Fibroblast of skin of scalp (primary cell): Measurements from ENCODE around the gene TSPAN18.

Experiments
- DNase-seq: peaks from one replicate; pipeline ENCODE4 v3.0.0-alpha.2; 2013

The TSPAN18 gene

DNA sequence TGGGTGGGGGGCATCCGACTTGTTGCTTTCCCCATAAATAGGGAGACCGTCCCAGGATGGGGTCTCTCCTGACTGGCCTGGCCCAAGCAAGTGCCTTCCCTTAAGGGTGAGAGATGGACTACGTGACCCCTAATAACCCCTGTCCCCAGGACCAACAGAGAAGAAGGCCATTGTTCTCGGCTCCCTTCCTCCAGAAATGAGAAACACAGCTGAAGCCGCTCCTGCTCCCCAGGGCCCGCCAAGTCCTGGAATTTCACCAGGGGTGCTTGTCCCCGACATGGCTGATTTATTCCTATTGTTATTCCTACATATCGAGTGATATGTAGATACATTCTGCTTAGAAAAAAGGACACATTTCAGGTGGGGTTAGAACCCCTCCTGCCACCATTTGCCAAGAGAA lies 123.2 kb downstream of the TSPAN18 start:
- DNase-seq = no peak

DNA sequence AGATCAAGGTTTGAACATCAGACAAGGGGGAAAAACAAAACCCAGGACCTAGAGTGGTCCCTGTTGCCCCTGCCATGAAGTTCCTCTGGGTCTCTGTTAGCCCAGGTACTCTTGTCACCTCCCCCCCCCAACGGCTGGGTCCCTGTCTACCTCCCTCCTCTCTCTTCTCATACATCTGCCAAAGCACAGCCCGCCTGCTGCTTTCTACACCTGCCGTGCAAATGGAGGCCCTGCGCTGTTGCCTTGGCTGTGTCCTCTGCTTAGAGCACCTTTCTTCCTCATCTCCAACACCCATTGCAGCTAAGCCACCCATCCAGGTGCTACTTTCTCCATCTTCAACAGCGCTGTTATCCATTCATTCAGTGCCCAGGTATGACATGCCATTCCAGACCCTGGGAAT lies 124.7 kb downstream of the TSPAN18 start:
- DNase-seq = no peak

DNA sequence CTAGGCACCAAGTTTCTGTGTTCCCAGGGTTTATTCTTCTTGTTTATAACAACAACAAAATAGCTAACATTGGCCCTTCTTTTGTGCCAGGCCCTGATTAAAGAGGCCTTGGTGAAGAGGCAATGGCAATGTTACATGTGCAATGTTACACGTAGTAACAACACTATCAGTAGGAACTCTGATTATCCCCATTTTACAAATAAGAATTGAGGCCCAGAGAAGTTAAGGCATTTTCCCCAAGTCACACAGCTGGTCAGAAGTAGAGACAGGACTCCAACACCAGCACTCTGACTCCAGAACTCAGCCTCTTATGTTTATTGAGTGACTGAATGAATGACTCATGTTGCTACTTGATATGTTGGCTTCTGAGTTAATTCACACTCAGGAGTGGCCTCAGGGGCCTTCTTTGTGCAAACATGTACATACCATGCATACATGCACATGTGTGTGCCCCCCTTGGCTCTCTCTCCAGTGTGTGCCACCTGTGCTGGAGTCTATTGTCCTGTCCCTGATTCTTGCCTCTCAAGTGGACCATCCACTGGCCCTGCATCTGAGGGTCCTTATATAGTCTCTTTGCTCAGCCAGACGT lies 125.5 kb downstream of the TSPAN18 start:
- DNase-seq = no peak

DNA sequence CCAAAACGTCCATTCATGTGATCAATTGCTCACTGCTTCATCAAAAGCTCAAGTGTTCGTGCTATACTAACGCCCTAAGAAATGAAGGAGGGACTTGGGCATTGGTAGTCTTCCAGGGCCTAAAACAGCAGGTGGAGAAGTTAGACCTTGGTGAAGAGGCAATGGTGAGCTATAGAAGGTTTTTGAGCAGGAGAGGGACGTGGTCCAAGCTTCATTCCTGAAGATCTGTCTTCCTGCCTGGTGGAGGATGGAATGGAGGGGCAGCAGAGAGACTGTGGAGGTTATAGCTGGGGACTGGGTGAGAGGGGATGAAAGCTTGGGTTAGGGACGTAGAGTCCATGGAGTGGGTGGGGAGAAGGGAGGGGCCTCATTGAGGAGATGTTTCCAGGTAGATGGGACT lies 126.2 kb downstream of the TSPAN18 start:
- no peak for DNase-seq

DNA sequence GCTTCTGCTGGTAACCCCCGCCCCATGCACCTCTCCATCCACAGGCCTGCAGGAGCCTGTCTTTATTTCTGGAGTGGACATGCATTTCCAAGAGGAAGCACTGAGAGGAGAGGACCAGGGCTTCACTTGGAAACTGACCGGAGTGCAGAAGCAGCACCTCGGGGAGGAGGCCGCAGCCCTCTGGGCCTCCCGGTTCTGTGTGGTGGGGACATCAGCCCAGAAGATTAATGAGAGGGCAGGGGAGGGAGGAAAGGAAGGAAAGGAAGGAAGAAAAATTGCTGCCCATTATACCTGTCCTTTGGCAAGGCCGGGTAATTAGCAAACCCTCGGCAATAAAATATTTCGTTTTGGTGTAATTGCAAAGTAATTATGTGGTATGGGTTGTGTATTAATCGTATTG lies 126.9 kb downstream of the TSPAN18 start:
- no peak for DNase-seq

DNA sequence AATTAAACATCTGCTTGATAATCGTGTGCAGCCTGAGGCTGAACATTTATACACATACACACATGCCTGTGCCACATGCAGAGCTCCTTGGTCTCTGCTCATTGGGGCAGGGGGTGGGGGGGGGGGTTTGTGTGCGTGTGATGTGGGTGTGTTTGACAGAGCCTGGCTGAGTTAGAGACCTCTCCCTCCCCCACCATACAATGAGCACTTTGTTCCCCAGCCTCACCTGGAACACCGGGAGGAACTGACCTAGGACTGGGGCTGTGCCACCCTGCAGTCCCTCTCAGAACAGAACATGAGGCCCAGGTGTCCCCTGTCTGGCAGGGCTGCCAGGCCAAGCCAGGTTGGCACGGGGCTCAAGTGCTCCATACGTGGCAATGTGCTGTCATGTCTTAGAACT lies 127.3 kb downstream of the TSPAN18 start:
- no peak for DNase-seq

DNA sequence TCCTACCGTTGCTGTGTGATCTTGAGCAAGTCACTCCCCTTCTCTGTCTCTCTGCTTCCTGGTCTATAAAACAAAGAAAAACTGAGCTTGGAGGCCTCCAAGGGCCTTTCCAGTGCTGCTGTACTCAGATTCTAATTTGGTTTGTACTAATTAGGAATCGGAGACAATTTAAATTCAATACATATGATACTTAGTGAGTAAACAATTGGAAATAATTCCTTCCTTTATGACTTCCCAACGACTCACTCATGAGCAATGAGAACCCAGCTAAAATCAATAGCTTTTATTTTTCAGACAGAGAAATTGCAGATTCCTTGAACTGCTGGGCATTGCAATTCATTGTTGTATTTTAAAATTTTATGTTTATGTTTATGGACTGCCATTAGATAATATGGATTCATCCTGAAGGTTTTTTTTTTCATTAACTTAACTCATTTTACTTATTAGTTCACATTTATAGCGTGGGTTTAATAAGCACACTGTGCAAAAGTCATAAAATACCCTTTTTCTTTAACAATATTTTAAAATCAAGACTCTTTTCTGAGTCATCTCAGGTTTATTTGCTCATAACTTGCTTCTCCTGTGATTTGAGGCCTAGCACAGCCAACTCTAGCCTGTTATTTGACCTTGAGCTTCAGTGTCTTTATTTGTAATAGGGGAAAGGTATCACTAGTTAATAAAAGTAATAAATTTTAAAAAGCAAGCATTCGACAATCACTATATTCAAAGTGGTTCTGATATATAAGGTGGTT lies 128.2 kb downstream of the TSPAN18 start:
- DNase-seq = no peak

DNA sequence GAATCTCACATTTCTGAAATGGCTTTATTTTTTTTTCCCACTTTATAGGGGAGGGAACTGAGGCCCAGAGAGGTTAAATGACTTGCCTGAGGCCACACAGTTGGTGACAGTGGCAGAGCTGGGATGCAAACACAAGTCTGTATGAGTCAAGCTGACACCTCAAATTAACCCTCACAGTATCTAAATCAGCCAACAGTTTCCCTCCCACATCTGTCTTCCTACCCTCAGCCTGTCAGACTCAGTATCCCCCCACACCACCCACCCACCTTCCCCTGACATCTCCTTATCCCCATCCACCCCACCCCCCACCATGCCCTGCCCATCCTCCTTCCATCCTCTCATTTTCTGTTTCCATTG lies 128.7 kb downstream of the TSPAN18 start:
- DNase-seq = no peak

DNA sequence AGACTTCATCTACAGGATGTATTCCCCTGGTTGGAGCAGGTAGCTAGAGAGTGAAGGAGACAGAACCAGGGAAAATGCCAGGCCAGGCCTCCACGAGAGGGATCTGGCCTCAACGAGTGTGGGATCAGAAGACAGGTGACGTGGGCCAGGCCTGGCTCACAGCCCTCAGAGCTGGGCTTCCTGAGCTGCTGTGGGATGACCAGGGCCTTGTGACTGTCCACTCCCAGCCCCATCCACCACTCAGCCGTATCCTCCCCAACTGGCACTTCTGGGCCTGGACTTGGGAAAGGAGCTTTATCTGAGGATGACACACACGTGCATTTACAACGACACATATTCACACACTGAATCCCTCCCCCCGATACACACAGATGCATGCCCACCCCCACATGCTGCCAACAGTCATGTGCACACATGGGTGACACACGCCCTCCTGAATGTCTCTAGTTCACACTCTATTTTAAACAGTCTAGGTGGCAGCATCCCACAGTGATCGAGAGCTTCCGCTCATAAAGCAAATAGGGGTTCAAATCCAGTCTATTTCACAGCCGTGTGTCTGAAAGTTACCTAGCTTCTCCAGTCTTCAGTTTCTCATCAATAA lies 130.8 kb downstream of the TSPAN18 start:
- DNase-seq = no peak

DNA sequence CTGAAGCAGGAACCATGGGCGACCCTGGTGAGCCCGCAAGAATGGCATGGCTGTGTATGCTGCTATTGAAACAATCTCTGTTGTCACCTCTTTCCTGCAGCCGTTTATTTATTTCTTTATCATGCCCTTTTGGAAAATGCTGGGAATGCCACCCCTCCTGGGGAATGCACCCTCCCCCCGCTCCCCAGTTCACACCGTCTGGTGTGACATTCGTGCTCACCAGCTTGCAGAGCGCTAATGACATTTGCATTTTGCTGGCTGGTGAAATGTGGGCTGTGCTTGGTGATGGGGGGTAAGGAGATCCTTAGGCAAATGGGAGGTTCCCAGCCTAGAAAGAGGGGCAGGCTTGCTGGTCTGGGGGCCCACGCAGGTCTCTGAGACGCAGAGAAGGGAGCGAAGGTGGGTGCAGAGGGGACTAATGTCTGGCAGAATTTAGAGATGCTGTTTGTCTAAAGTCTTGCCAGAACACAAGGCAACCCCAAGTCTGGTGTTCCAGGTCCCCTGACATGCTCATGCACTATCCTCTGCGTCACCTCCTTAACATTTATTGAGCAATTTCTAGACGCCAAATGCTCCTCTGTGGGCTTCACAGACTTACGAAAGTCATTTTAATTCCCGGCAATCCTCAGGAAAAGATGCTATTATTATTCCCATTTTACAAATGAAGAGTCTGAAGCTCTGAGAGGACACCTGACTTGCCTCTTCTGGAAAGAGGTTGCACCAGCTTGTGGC lies 132.2 kb downstream of the TSPAN18 start:
- peak; percentile 46 for DNase-seq

DNA sequence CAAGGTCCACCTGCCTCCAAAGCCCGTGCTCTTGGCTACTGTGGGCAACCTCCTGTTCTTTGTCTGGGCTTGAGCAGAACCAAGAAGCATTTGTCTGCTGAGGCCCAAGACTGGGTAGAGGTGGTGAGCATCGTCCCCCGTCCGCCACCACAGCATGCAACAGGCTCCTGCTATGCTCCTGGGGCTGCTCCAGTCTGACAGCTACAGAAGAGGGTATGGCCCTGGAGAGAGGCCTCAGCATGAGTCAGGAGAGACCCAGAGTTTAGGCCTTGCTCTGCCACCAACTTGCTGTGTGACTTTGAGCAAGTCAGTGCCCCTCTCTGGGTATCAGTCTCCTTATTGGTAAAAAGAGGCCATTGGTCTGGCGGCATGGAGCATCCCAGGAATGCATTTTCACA lies 132.8 kb downstream of the TSPAN18 start:
- no peak for DNase-seq

DNA sequence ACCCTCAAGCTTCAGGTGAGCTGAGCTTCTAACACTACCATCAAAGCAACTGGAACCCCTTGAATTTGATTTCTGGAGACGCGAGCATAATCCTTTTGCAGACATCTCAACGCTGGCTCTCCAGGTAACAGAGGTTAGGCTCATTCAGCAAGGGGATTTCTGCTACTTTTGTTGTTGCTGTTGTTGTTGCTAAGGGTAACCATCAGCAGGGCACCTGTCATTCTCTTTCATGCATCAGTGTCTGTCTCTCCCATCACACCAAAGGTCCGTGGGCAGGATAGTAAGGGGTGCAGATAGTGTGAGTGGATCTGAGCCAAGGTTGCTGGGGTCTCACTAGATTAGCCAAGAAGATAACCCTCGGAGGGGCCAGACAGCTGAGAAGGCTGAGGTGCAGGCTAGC lies 133.6 kb downstream of the TSPAN18 start:
- DNase-seq = no peak

DNA sequence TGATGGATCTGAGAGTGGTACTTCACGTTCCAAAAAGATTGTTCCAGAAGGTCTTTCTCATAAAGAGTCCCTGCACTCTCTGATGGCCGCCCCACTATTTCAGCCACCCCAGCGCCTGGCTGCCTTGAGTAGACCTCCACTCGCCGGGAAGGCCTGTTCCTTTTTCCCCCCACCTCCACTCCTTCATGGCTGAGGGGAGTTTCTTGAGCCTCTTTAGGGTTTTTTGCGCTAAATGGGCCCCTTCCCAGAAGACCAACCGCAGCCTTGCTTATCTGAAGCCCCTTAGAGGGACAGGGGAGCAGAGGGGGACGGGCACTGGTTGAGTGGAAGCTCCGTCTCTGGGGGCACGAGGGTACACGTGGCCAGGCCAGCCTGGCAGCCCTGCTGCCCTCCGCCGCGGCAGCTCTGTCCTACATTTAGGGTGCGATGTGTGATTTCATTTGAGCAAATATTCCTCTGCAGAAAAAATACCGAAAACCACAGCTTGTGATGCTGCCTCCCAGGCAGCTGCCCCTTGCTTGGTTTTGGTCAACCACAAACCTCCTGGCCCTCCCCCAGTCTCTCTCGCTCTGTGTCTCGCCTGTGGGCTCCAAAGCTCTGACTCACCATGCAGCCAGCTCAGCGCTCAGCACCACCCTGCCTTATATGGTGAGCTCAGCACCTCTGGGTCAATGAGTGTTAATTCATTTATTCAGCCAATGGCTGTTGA lies 135.2 kb downstream of the TSPAN18 start:
- peak; percentile 100 for DNase-seq

DNA sequence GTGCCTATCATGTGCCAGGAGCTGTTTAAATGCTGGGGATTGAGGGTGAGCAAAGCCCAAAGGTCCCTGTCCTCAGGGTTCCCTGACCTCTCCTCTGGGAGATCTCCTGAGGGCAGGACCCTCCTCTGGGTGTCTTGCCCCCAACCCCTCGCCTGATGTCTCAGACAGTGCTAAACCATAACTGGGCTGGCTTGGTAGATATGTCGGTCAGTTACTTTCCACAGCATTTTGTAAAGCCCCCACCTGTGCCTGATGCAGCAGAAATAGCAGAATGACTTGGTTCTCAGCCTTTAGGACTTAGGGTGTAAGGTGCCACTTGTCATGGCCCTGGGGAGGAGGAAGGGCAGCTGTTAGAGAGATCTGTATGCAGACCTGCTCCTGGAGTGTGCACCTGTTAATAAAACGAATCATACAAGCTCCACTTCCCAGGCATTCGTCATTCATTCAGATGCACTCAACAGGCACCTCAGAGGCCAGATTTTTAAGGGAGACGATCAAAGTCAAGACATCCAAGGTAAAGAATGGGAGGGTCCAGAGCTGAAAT lies 135.9 kb downstream of the TSPAN18 start:
- DNase-seq = no peak

DNA sequence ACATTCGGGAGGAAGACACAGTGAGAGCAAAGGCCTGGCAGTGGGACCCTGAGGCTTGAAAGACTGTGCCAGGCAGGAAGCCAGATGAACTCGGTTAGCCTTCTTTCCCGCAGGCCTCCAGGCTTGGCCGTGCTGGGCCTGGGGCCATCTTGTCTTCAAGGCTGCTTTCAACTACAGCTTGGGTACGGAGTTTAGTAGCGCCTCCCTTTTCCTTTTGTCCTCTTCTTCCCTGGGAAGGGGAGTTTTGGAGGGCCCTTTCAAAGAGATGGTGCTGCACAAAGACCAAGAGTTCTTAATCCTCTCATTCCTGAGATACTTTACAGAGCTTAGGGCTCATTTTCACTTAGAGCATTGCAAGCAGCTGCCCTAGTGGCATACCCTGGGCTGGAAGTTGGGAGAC lies 136.5 kb downstream of the TSPAN18 start:
- DNase-seq = no peak

DNA sequence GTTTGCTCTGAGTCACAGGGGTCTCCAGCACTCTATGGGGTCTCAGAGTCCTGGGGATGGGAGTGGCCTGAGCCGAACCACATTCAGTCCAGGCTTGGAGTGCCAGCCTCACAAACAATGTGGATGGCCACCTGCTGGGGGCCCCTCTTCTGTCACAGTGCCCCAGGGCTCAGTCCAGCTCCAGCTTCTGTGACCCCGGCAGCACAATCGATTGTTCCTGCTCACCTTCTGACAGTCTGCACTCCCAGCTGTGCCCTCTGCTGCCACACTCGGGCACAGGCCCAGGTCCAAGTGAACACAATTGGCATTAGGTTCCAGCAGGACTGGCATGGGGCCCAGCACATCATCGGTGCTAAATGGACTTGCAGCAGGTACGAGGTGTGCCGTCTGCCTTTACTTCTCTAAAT lies 139.1 kb downstream of the TSPAN18 start:
- no peak for DNase-seq

DNA sequence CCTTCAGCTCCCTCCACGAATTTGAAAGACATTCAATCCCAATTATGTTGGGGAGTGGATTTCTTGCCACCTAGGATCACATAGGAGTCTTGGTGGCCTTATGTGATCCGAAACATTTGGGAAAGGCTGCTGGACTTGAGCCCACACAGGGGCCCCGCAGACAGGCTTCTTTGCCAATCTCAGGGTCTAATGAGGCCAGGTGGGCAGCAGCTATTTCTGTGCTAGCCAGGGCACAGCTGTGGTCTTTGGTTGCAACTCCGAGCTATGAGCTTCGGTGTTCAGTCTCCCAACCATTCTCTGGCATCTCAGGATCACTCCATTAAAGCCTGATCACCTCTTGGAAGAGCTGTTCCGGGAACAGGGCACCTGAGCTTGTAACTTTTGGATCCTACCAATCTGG lies 139.5 kb downstream of the TSPAN18 start:
- no peak for DNase-seq

DNA sequence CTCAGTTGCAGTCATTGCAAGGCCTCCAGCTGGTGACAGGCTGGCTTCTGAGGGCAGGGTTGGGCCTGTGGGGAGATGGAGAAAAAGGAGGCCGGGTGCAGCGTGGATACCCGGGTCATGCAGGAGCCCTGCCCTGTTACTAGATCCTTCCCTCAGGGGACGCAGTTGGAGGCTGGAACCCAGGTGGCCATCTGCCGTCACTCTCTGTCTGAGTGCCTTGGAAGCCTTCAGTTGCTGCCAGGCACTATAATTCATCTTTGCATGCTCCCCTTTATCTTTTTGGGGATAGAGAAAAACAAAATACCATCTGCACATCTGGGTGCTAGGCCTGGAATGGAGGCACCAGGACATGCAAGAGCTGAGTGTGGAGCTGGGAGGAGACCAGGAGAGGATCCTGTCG lies 141.3 kb downstream of the TSPAN18 start:
- DNase-seq = no peak

DNA sequence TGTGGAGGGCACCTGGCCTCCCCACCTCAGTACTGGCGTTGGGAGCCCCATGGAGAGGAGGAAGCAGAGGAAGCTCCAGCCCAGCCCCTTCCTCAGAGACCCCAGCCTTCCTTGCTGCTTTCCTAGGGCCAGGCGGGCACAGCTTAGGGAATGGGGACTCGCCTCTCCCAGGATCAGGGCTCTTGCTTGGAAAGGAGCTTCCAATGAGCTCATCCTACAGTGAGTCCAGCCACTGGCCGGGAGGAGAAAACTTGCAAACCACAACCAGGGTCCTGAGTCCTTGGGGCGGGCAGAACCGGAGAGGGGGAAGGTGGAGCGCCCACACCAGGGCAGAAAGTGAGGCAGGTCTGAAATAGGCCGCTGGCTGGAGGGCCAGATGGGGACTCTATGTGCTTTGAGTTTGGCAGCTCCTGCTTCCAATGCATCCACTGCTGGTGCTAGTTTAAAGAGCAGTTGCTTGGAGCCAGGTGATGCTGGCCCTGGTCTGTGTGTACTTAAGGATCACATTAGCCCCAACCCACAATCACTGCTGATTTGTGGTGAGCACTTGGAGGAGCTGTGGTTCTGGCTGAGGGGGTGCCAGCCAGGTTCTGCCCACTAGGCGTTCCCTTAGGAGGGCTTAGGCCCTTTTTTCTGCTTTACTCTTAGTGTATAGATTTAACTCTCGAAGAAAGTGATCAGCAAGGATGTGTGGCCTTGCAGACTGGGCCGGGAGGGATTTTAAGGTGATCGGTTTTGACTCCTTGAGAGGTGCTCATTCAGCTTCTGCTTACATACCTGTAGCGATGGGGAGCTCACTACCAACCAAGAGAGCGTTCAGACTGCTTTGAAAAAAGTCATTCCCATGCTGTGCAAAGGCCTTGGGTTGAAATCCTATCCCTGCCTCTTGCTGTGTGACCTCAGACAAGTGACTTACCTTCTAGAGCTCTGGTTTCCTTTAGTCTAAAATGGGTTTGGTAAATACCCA lies 142.0 kb downstream of the TSPAN18 start:
- no peak for DNase-seq

DNA sequence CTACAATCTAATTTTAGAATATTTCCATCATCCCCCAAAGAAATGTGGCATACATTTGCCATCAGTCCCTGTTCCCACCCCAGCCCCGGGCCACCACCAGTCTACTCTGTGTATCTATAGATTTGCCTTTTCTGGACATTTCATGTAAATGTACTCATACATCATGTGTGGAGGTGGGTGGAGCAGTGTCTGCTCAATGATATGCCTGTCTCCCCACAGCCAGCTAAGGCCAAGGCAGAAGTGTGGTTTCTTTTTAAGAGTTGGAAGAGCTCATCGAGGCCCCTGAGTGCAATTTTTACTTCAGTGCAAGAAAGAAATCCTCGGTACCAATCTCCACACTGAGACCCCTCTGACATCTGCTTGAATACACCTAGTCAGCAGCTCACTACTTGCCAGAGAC lies 143.4 kb downstream of the TSPAN18 start:
- DNase-seq = peak; percentile 63

DNA sequence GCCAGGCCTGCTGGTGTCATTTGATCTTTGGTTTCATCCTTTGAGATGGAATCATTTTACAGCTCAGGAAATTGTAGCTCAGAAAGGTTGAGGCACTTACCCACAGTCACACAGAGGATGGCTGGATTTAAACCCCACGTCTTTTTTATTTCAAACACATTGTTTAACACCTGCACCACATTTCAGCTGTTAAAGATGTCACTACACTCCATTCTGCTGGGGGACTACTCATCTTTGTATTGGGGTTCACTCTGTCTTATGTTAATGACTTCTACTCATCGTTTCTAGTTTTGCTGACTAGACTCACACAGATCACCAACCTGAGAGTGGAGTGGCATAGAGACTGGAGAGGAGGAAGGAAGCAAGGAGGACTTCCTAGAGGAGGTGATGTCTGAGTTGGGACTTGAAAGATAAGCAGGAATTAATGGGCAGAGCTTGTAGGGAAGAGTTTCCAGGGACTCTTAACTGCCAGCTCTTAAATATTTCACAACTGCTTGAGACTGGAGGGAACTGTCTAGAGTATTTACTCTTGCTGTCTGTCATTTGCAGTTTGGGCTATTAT lies 143.9 kb downstream of the TSPAN18 start:
- DNase-seq = no peak
